IPS-20b (cell line): ENCODE results near the gene ATAD3B.
"Not testable (repeated sequence)": the region's sequence is repeated elsewhere in the genome, so short reads cannot be mapped to it uniquely, and the experiment has no call there.

Experiments
- H3K27ac ChIP-seq: one replicate; pipeline ENCODE4 v1.5.1; 2013; ENCODE audit warnings: low read length
- H3K27me3 ChIP-seq: 2 replicates; pipeline ENCODE4 v1.6.1; 2013; ENCODE audit warnings: mild to moderate bottlenecking, low read length, inconsistent platforms; ENCODE audit not compliant: insufficient read depth
- H3K36me3 ChIP-seq: 2 replicates; pipeline ENCODE4 v1.6.1; 2013; ENCODE audit warnings: low read depth, mild to moderate bottlenecking, inconsistent platforms, low read length, moderate library complexity; ENCODE audit not compliant: insufficient read depth
- H3K4me1 ChIP-seq: 2 replicates; pipeline ENCODE4 v1.6.1; 2013; ENCODE audit warnings: mild to moderate bottlenecking, control low read depth, inconsistent platforms, low read length, moderate library complexity; ENCODE audit not compliant: insufficient read depth
- H3K4me3 ChIP-seq: 2 replicates; pipeline ENCODE4 v1.5.1; 2013; ENCODE audit warnings: mild to moderate bottlenecking, low read length, inconsistent platforms
- H3K9ac ChIP-seq: 2 replicates; pipeline ENCODE4 v1.6.1; 2013; ENCODE audit warnings: low read depth, mild to moderate bottlenecking, inconsistent platforms, low read length, moderate library complexity
- H3K9me3 ChIP-seq: 2 replicates; pipeline ENCODE4 v1.6.1; 2013; ENCODE audit warnings: mild to moderate bottlenecking, low read depth, low read length, inconsistent platforms; ENCODE audit not compliant: insufficient read depth

Gene ATAD3B

GRCh38 chr1:1477206-1477605 lies 5.6 kb downstream of the ATAD3B start:
- Histone ChIP-seq H3K9me3 (no peaks in the 10 kb centered on the region), H3K36me3 (peaks cover 28% of the 10 kb centered on the region)

GRCh38 chr1:1479547-1480487 lies 8.3 kb downstream of the ATAD3B start:
- no peaks in the 10 kb centered on the region for H3K27me3 ChIP-seq
- peaks cover 50% of the 10 kb centered on the region for H3K36me3 ChIP-seq
- no peaks in the 10 kb centered on the region for H3K4me1 ChIP-seq
- H3K9me3 ChIP-seq, result no peaks in the 10 kb centered on the region
- no peak overlapping the region for H3K9ac ChIP-seq
- H3K4me3 ChIP-seq, result no peak overlapping the region
- no peak overlapping the region for H3K27ac ChIP-seq

More at GRCh38 chr1:1477206-1477605, 5.6 kb downstream of the ATAD3B start:
- no peaks in the 10 kb centered on the region for H3K27me3 ChIP-seq
- H3K27ac ChIP-seq, result no peak overlapping the region
- H3K4me3 ChIP-seq, result no peak overlapping the region
- H3K4me1 ChIP-seq, result no peaks in the 10 kb centered on the region
- H3K9ac ChIP-seq, result no peak overlapping the region

GRCh38 chr1:1480488-1480867 lies 8.9 kb downstream of the ATAD3B start:
- H3K9me3 ChIP-seq, result not testable (repeated sequence)
- peaks cover 50% of the 10 kb centered on the region for H3K36me3 ChIP-seq

GRCh38 chr1:1481811-1482210 lies 10.2 kb downstream of the ATAD3B start:
- H3K9ac ChIP-seq, H3K27ac ChIP-seq, H3K27me3 ChIP-seq, H3K9me3 ChIP-seq, H3K4me3 ChIP-seq, H3K4me1 ChIP-seq: not testable (repeated sequence)
- H3K36me3 ChIP-seq, result peaks cover 50% of the 10 kb centered on the region

More at GRCh38 chr1:1480488-1480867, 8.9 kb downstream of the ATAD3B start:
- not testable (repeated sequence) for H3K4me3 ChIP-seq, H3K4me1 ChIP-seq, H3K27ac ChIP-seq, H3K9ac ChIP-seq, H3K27me3 ChIP-seq

- Histone ChIP-seq H3K27me3 (no peaks in the 10 kb centered on the region), H3K36me3 (peaks cover 53% of the 10 kb centered on the region), H3K9ac (no peak overlapping the region), H3K4me1 (no peaks in the 10 kb centered on the region), H3K27ac (no peak overlapping the region), H3K4me3 (no peak overlapping the region), H3K9me3 (no peaks in the 10 kb centered on the region)
Measured at GRCh38 chr1:1482856-1483255, 11.3 kb downstream of the ATAD3B start.

- Histone ChIP-seq H3K4me3 (no peak overlapping the region), H3K9me3 (no peaks in the 10 kb centered on the region), H3K9ac (no peak overlapping the region), H3K27me3 (no peaks in the 10 kb centered on the region), H3K27ac (no peak overlapping the region), H3K4me1 (no peaks in the 10 kb centered on the region), H3K36me3 (peaks cover 56% of the 10 kb centered on the region)
Measured at GRCh38 chr1:1483714-1484113, 12.1 kb downstream of the ATAD3B start.

- peaks cover 59% of the 10 kb centered on the region for H3K36me3 ChIP-seq
- not testable (repeated sequence) for H3K4me3 ChIP-seq, H3K27me3 ChIP-seq, H3K9me3 ChIP-seq, H3K27ac ChIP-seq, H3K4me1 ChIP-seq, H3K9ac ChIP-seq
Measured at GRCh38 chr1:1484976-1485750, 13.6 kb downstream of the ATAD3B start.

- not testable (repeated sequence) for H3K9ac ChIP-seq, H3K27me3 ChIP-seq, H3K4me1 ChIP-seq, H3K9me3 ChIP-seq, H3K4me3 ChIP-seq, H3K27ac ChIP-seq
- peaks cover 61% of the 10 kb centered on the region for H3K36me3 ChIP-seq
Measured at GRCh38 chr1:1485755-1486317, 14.3 kb downstream of the ATAD3B start.

- Histone ChIP-seq H3K9me3 (peaks cover 4% of the 10 kb centered on the region; the same call in 1 of the 2 replicates), H3K27me3 (no peaks in the 10 kb centered on the region), H3K27ac (no peak overlapping the region), H3K4me1 (no peaks in the 10 kb centered on the region), H3K9ac (no peak overlapping the region), H3K4me3 (no peak overlapping the region), H3K36me3 (peaks cover 68% of the 10 kb centered on the region)
Measured at GRCh38 chr1:1487701-1488100, 16.1 kb downstream of the ATAD3B start.

GRCh38 chr1:1489231-1489630 lies 17.7 kb downstream of the ATAD3B start:
- Histone ChIP-seq H3K27ac (no peak overlapping the region), H3K9ac (no peak overlapping the region), H3K9me3 (peaks cover 4% of the 10 kb centered on the region; the same call in 1 of the 2 replicates), H3K4me1 (no peaks in the 10 kb centered on the region), H3K36me3 (peaks cover 59% of the 10 kb centered on the region), H3K27me3 (no peaks in the 10 kb centered on the region), H3K4me3 (no peak overlapping the region)

- H3K4me1 ChIP-seq, result no peaks in the 10 kb centered on the region
Measured at GRCh38 chr1:1489861-1490260, 18.3 kb downstream of the ATAD3B start.

More at GRCh38 chr1:1489861-1490260, 18.3 kb downstream of the ATAD3B start:
- Histone ChIP-seq H3K9me3 (peaks cover 4% of the 10 kb centered on the region; the same call in 1 of the 2 replicates), H3K36me3 (peaks cover 57% of the 10 kb centered on the region), H3K27ac (no peak overlapping the region), H3K27me3 (no peaks in the 10 kb centered on the region), H3K4me3 (no peak overlapping the region), H3K9ac (no peak overlapping the region)
